ENCODE results near the gene GRIK5.

- TF ChIP-seq CTCF (IDR thresholded peaks at IDR 0.05) (no peak), POLR2A (IDR thresholded peaks at IDR 0.05) (peak in 1 of 3 donors; percentile 2)
Measured at GRCh38 chr19:42086188-42086736, 16.3 kb upstream of the GRIK5 start.
